Right renal pelvis (tissue), 4 donors: ENCODE results near the gene CEACAM16. TPM values are rescaled to one million over a fixed set of nuclear protein-coding genes. Genes with fewer than 3 reads are reported as not detected.
A peak's percentile ranks its signal among the peaks of the same experiment; 100 is the strongest.
"Not testable (repeated sequence)": the region's sequence is repeated elsewhere in the genome, so short reads cannot be mapped to it uniquely, and the experiment has no call there.

ENCODE experiments used
- DNase-seq, 4 donors: peaks; one replicate each; pipeline ENCODE4 v3.0.0-alpha.2; 2013; ENCODE audit warnings: low read depth in 4 of 4, low spot score in 3 of 4, missing footprints in 1 of 4
- polyA plus RNA-seq, 4 donors: library from polyadenylated mRNA; unstranded; fragments of 120-200 nt; gene quantifications; one replicate each; pipeline ENCODE4 v1.2.1, GENCODE V29; 2013; ENCODE audit not compliant: insufficient read length in 4 of 4

The CEACAM16 gene
- polyA plus RNA-seq, 4 donors, result not detected

- DNase-seq, result no peak
Observed at GRCh38 chr19:44675521-44675920, 23.4 kb upstream of the CEACAM16 start.

GRCh38 chr19:44677019-44677811 is 21.7 kb upstream of the CEACAM16 start:
- no peak for DNase-seq

- no peak for DNase-seq
Observed at GRCh38 chr19:44680536-44680935, 18.4 kb upstream of the CEACAM16 start.

DNA sequence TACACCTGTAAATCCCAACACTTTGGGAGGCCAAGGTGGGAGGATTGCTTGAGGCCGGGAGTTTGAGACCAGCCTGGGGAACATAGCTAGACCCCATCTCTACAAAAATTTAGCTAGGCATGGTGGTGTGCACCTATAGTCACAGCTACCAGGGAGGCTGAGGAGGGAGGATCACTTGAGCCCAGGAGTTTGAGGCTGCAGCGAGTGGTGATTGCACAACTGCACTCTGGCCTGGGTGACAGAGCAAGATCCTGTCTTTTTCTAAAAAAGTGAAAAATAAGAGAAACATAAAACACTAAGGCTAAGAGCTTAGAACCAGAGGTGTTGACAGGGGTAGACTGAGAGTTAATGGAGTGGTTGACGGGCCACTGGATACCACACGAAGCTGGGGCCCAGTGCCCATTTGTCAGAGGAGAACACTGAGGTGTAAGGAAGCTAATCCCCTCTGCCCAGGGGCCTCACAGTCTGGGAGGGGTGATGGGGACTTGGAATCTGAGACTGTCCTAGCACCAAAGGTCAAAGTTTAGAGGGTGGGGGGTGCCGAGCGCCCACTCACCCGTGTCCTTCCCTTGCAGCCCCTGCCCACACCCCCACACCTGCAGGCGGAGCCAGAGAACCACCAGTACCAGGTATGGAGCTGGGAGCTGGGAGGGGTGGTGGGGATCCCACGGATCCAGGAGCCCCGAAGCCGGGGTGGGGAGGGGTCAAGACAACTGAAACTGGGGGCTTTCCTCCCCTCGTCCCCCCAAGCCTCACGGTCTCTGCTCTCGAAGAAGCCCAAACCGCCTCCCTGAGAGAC is 16.8 kb upstream of the CEACAM16 start:
- DNase-seq, result no peak

- no peak for DNase-seq
Observed at GRCh38 chr19:44682807-44683206, 16.1 kb upstream of the CEACAM16 start.

DNA sequence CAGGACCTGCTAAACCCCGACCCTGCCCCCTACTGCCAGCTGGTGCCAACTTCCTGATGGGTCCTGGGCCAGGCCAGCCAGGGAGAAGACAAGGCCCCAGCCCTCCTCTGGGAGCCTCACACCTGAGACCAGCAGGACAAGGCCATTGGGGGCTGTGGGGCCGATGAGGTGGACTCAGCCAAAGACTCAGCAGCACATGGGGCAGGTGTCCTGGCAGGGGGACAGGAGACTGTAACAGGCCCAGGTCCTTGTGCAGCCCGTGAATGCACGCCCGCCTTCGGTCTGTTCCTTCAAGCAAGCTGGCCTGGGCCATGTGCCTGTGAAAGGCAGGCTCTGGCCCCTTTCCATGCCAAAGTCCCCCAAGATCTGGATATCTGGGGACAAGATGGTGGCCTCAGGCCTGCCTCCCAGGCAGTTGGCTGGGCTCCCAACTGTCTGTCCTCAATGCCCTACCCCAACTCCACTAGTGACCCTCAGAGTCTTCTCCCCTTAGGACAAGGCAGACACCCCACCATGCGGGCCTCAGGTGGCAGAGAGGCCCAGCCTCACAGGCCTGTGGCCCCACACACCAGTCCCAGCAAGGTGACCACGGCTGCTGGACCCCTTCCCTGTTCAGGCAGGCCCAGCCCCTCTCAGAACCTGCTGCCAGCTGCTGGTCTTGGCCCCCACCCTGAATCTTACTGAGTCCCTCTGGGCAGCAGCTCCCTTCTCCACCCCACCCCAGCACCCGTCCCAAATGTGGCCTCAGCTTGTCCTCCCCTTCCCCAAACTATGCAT is 15.3 kb upstream of the CEACAM16 start:
- DNase-seq, result no peak

DNA sequence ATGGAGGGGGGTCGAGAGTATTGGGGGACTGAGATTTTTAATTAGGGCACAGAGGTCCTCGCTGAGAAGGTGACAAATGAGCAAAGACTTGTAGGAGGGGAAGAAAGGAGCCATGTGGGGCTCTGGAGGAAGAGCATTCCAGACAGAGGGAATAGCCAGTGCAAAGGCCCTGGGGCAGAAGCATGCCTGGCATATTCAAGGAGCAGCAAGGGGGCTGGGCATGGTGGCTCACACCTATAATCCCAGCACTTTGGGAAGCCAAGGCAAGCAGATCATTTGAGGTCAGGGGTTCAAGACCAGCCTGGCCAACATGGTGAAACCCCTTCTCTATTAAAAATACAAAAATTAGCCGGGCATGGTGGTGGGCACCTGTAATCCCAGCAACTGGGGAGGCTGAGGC is 14.6 kb upstream of the CEACAM16 start:
- DNase-seq, result not testable (repeated sequence)

- DNase-seq, result no peak
Observed at GRCh38 chr19:44684892-44685863, 13.8 kb upstream of the CEACAM16 start.

DNA sequence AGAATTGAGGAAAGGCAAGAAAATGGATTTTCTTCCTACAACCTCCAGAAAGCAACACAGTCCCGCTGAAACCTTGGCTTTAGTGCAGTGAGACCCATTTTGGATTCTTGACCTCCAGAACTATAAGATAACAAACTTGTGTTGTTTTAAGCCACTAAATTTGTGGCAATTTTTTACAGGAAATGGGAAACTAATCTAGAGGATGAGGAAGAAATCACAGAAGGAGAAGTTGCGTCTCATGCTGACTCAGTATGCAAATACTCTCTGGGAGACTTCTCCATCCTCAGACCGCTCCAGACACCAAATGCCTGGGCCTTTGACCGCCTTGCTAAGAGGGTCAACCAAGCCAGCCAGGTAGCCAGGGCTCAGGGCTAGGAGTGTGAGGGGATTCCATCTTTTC is 13.1 kb upstream of the CEACAM16 start:
- no peak for DNase-seq

- no peak for DNase-seq
Observed at GRCh38 chr19:44686896-44687295, 12.1 kb upstream of the CEACAM16 start.

- no peak for DNase-seq
Observed at GRCh38 chr19:44687888-44688287, 11.1 kb upstream of the CEACAM16 start.

GRCh38 chr19:44689290-44690130 is 9.4 kb upstream of the CEACAM16 start:
- DNase-seq, result peak; percentile 51 to 79 (median 63)

GRCh38 chr19:44690131-44690440 is 8.9 kb upstream of the CEACAM16 start:
- DNase-seq, result no peak

DNA sequence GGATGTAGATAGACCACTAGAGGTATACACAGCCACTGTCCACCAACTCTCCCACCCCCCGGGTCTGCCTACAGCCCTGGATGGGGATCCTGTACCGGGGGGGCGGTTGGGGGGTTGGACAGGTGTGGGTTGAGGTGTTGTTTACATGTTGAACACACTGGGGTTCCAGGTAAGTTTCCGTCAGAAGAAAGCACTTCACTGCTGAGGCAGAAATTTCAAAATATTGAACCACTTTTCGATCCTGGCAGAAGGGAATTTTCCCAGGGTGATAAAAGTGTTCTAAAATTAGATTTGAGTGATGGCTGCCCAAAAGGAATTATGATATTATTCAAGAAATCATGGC is 6.6 kb upstream of the CEACAM16 start:
- DNase-seq, result no peak

- no peak for DNase-seq
Observed at GRCh38 chr19:44694184-44694579, 4.8 kb upstream of the CEACAM16 start.

DNA sequence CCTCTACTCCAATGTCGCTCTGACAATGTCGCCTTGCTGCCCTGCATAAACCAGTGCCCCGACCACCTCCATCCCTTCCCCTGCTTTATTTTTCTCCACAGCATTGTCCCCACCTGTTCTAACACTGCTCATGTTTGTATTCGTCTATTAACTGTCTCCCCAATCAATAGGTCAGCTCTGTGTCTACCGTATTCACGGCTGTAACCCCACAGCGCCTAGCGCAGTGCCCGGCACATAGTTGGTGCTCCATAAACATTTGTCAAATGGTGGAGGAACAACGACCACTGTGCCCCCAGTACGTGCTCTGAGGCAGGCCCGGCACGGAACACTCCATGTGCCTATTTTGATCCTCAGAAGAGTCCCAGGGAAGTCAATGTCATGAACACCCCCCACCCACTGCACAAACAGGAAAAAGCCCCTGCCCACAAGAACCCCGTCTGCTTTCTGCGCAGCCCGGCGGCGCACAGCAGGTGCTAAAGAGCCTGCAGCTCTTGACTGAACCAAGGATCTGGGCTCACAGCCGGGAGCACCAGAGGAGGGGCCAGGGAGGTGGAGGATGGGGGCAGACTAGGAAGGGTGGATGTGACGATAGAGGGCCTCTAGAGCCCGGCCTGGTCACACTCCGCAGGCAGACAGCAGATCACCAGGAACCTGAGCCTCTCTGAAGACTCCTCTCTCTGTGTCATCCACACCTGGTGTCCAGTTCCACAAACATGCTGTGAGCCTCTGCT is 1.8 kb upstream of the CEACAM16 start:
- DNase-seq, result no peak

DNA sequence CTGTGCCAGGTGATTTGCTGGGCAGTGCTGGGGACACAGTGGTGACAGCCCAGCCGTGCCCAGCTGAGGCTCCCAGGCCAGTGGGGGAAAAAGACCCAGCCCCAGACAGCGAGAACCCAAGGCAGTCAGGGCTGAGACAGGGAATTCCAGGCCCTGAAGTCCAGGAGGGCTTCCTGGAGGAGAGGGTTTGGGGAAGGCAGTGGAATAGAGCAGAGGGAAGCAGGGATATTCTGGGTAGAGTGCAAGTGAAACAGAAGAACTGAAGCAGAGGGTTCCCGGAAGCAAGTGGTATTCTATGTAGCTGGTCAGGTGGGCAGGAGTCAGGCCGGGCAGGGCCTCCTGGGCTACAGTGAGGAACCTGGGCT is 1.3 kb upstream of the CEACAM16 start:
- DNase-seq, result no peak

DNA sequence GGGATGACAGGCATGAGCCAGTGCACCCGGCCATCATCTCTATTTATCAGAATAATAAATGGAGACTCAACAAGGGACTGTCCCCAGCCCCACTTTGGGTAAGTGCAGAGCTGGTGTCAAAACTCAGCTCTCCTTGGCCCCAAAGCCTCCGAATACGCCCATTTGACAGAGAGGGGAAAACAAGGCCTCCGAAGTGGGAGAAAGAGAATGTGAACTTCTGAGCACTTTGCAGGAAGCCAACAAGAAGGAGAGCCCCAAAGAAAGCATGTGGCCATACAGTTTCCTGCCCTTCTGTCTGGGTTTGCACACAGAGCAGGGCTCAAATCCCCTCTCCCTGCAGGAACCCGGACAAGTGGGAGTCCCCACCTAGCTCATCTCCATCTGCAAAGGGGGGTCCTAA is 1.6 kb downstream of the CEACAM16 start:
- no peak for DNase-seq

GRCh38 chr19:44701228-44701627 is 2.3 kb downstream of the CEACAM16 start:
- DNase-seq, result no peak
